NCI-H69 (cell line): ENCODE measurements around the gene LMAN1L.

ENCODE experiments used
- DNase-seq: peaks from one replicate; lab custom pipeline; 2025; lab: John Stamatoyannopoulos, UW

LMAN1L gene

GRCh38 chr15:74812533-74812932 lies at the start of gene LMAN1L:
LMAN1L (plus strand) TSS chr15:74812835; CDS start chr15:74812855, 20 bp downstream.
- no peak for DNase-seq

- peak; percentile 62 for DNase-seq
These were observed 49.2 kb upstream of the LMAN1L start for GRCh38 chr15:74763416-74763815.

- peak; percentile 48 for DNase-seq
These were observed 45.2 kb upstream of the LMAN1L start for GRCh38 chr15:74767167-74768098.

GRCh38 chr15:74768099-74768770 lies 44.4 kb upstream of the LMAN1L start:
- peak; percentile 12 for DNase-seq

GRCh38 chr15:74768771-74769342 lies 43.8 kb upstream of the LMAN1L start:
- DNase-seq = peak; percentile 69

GRCh38 chr15:74769463-74770025 lies 43.1 kb upstream of the LMAN1L start:
- no peak for DNase-seq

GRCh38 chr15:74770211-74770903 lies 42.3 kb upstream of the LMAN1L start:
- DNase-seq = no peak

GRCh38 chr15:74773329-74773728 lies 39.3 kb upstream of the LMAN1L start:
- no peak for DNase-seq

- DNase-seq = peak; percentile 92
These were observed 38.8 kb upstream of the LMAN1L start for GRCh38 chr15:74773731-74774252.

GRCh38 chr15:74775132-74775562 lies 37.5 kb upstream of the LMAN1L start:
- no peak for DNase-seq

- no peak for DNase-seq
These were observed 36.7 kb upstream of the LMAN1L start for GRCh38 chr15:74775894-74776293.

GRCh38 chr15:74776821-74777768 lies 35.5 kb upstream of the LMAN1L start:
- peak; percentile 51 for DNase-seq

GRCh38 chr15:74777769-74778598 lies 34.7 kb upstream of the LMAN1L start:
- no peak for DNase-seq

GRCh38 chr15:74778599-74778970 lies 34.0 kb upstream of the LMAN1L start:
- no peak for DNase-seq

- no peak for DNase-seq
These were observed 33.4 kb upstream of the LMAN1L start for GRCh38 chr15:74779162-74779648.

- no peak for DNase-seq
These were observed 31.9 kb upstream of the LMAN1L start for GRCh38 chr15:74780523-74781430.

GRCh38 chr15:74781431-74782258 lies 31.0 kb upstream of the LMAN1L start, which contains the start of gene CSK:
CSK (plus strand) TSS chr15:74782080; CDS start chr15:74798298, 16,218 bp downstream.
- peak; percentile 77 for DNase-seq
